Measurements from ENCODE around the gene TEF. TPM values are rescaled to one million over a fixed set of nuclear protein-coding genes. Genes with fewer than 3 reads are reported as not detected.

The TEF gene
- total RNA-seq, 3 donors from 2014 or later (not counting 1 experiment from before 2014, with no cell fraction given) = 2.7 to 5.5 (median 3.0) TPM

DNA sequence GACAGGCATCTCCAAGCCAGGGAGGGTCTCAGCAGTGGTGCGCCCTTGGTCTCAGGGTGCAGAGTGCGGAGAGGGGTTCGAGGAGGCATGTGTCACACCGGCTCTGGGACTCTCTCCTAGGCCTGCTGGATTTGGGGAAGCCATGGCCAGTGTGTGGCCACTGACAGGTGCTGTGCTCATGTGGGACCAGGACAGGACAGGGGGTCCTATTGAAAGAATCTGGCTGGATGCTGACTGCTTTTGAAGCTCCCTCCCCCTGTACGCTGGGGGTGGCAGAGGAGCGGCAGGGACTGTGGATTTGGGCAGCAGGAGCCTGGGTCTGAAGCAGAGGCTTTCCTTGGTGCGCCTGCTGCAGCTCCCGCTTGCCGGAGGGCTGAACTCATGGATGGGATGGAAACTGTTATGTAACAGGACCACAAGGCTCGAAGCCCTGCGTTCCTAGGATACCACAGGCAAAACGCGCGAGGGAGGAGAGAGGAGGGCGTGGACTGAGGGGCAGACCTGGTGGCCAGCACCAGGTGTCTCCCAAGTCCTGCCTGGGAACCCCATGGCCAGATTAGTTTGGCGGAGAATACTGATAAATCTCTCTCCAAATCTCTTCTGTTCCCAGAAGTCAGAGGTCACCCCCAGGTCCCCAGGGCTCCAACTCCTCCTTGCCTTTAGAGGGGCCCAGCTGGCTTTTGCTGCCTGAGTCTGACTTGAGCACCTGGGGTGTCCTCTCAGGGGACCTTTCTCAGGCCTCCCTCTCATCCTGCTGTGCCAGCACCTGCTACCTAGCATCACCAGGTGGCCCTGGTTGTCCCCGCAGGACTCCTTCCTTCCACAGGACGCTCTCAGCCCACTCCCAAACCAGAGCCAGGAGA, 13.8 kb upstream of the TEF start:
- TF ChIP-seq, protein P1, sequence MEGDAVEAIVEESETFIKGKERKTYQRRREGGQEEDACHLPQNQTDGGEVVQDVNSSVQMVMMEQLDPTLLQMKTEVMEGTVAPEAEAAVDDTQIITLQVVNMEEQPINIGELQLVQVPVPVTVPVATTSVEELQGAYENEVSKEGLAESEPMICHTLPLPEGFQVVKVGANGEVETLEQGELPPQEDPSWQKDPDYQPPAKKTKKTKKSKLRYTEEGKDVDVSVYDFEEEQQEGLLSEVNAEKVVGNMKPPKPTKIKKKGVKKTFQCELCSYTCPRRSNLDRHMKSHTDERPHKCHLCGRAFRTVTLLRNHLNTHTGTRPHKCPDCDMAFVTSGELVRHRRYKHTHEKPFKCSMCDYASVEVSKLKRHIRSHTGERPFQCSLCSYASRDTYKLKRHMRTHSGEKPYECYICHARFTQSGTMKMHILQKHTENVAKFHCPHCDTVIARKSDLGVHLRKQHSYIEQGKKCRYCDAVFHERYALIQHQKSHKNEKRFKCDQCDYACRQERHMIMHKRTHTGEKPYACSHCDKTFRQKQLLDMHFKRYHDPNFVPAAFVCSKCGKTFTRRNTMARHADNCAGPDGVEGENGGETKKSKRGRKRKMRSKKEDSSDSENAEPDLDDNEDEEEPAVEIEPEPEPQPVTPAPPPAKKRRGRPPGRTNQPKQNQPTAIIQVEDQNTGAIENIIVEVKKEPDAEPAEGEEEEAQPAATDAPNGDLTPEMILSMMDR (IDR thresholded peaks at IDR 0.05) = no peak
- Histone ChIP-seq H3K4me3 (ENCODE audit: low read length) (no peak overlapping the region), H3K9me3 (ENCODE audit: control insufficient read depth, insufficient read depth, low read length) (no peaks in the 10 kb centered on the region), H3K36me3 (ENCODE audit: control insufficient read depth, insufficient read depth, low read length) (no peaks in the 10 kb centered on the region), H3K27ac (ENCODE audit: low read length) (no peak overlapping the region), H3K4me1 (ENCODE audit: control insufficient read depth, insufficient read depth, low read length) (no peaks in the 10 kb centered on the region), H3K27me3 (ENCODE audit: control insufficient read depth, insufficient read depth, low read length) (no peaks in the 10 kb centered on the region)
- 90% methylated on average over 18 of the region's 18 CpGs for WGBS (ENCODE audit: insufficient coverage)
- Mint-ChIP-seq H3K4me3 (no peak overlapping the region), H3K27ac (no peak overlapping the region), H3K4me1 (no peaks in the 10 kb centered on the region), H3K36me3 (no peaks in the 10 kb centered on the region), H3K27me3 (ENCODE audit: low read depth in 2 of 2) (peaks cover 7% of the 10 kb centered on the region in 2 donors), H3K9me3 (no peaks in the 10 kb centered on the region)
- DNase-seq (no peak), ATAC-seq (no peak)
- intact Hi-C loops (cut with micrococcal nuclease) = no loop called here

DNA sequence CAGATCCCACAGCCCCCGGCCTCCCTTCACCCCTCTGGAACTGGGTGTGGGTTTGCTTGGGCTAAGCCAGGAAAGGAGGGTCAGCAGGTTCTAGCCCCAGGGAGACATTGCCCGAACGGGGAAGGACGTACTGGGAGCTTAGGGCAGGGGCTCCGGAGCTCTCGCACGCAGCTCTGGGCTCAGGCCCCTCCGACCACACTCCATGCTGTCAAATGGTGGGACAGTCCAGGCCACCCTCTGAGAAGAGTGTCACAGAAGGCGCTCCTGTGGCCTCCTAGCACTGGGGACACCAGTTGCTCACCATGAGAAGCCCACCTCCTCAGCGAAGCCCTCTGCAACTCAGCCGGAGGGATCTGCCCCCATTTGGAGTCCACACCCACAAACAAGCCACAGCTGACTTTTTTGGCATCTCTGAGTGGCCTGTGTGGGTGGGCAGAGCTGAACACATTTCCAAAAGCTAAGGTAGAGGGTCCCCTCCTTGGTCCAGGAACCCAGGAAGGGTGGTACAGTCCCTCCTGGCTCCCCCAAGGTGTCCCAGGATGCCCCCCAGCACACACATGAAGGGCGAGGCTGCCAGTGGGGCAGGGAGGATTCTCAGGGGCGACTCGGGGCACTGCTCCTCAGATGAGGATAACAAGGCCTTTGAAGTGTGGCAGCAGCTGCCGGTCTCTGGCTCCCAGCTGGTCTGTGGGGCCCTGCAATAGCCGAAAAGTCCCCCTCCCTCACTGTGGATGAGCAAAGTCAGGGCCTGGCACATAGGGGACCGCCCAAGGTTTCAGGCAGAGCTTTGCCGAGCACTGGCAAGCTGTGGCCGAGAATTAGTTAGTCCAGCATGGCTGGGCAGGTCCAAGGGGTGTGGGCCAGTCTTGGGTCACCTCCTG, 13.0 kb upstream of the TEF start:
- Mint-ChIP-seq H3K9me3 (no peaks in the 10 kb centered on the region), H3K27me3 (ENCODE audit: low read depth in 2 of 2) (peaks cover 7% of the 10 kb centered on the region in 2 donors), H3K4me1 (no peaks in the 10 kb centered on the region), H3K27ac (no peak overlapping the region), H3K36me3 (no peaks in the 10 kb centered on the region), H3K4me3 (no peak overlapping the region)
- no peak for DNase-seq
- intact Hi-C loops (cut with micrococcal nuclease) = no loop called here
- WGBS (ENCODE audit: insufficient coverage) = 86% methylated on average over 19 of the region's 19 CpGs
- Histone ChIP-seq H3K4me1 (ENCODE audit: control insufficient read depth, insufficient read depth, low read length) (no peaks in the 10 kb centered on the region), H3K4me3 (ENCODE audit: low read length) (no peak overlapping the region), H3K9me3 (ENCODE audit: control insufficient read depth, insufficient read depth, low read length) (no peaks in the 10 kb centered on the region), H3K27me3 (ENCODE audit: control insufficient read depth, insufficient read depth, low read length) (no peaks in the 10 kb centered on the region), H3K36me3 (ENCODE audit: control insufficient read depth, insufficient read depth, low read length) (no peaks in the 10 kb centered on the region), H3K27ac (ENCODE audit: low read length) (no peak overlapping the region)
- TF ChIP-seq, protein P1 (IDR thresholded peaks at IDR 0.05) = no peak
- ATAC-seq = no peak

GRCh38 chr22:41369424-41369745, 12.4 kb upstream of the TEF start:
- Histone ChIP-seq H3K27me3 (ENCODE audit: control insufficient read depth, insufficient read depth, low read length) (no peaks in the 10 kb centered on the region), H3K4me3 (ENCODE audit: low read length) (no peak overlapping the region), H3K27ac (ENCODE audit: low read length) (no peak overlapping the region), H3K4me1 (ENCODE audit: control insufficient read depth, insufficient read depth, low read length) (no peaks in the 10 kb centered on the region), H3K36me3 (ENCODE audit: control insufficient read depth, insufficient read depth, low read length) (no peaks in the 10 kb centered on the region), H3K9me3 (ENCODE audit: control insufficient read depth, insufficient read depth, low read length) (no peaks in the 10 kb centered on the region)
- no peaks in the 10 kb centered on the region for H3K36me3 Mint-ChIP-seq
- no peaks in the 10 kb centered on the region for H3K4me1 Mint-ChIP-seq
- H3K9me3 Mint-ChIP-seq = no peaks in the 10 kb centered on the region
- no peak for DNase-seq
- intact Hi-C loops (cut with micrococcal nuclease) = no loop called here
- 78% methylated on average over 2 of the region's 3 CpGs for WGBS (ENCODE audit: insufficient coverage)
- no peak overlapping the region for H3K4me3 Mint-ChIP-seq
- H3K27ac Mint-ChIP-seq = no peak overlapping the region
- TF ChIP-seq, protein P1 (IDR thresholded peaks at IDR 0.05) = no peak
- no peak for ATAC-seq
- H3K27me3 Mint-ChIP-seq (ENCODE audit: low read depth in 2 of 2) = peaks cover 7% of the 10 kb centered on the region in 2 donors

Data from natural killer cell (primary cell).